GM21737 (cell line): ENCODE data around the gene MDFI.

Experiments
- ATAC-seq: cut with Tn5 transposase; IDR thresholded peaks from one replicate; pipeline ENCODE4 v1.9.1; 2021; ENCODE audit warnings: mild to moderate bottlenecking, moderate library complexity; ENCODE audit not compliant: unreplicated experiment

The MDFI gene

DNA sequence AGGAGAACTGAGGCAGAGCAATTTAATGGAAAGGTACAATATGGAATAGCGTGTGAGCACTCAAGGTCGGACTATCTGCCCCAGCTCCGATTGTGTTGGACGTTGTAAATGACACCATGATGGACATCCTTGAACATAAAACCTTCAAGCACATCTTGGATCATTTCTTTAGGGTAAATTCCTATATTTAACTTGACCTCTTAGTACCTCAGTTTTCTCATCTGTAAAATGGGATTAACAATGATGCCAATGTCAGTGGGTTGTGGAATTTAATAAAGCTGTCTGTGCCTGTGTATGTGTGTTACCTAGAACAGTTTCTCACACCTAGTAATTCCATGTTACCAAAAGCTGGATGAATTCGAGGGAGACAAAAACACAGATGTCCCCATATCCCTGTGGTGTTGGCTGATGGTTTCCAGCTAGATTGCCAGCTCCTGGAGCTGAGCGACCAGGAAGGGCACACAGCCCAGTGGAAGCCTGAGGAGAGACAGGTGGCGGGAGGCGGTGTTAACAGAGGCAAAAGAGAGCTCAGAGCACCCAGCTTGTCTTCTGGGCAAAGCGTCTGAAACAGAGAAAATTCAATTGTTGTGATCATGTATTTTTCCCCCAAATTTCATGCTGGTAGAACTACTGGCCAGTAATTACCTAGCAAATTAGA lies 32.6 kb downstream of the MDFI start:
- ATAC-seq = no peak

DNA sequence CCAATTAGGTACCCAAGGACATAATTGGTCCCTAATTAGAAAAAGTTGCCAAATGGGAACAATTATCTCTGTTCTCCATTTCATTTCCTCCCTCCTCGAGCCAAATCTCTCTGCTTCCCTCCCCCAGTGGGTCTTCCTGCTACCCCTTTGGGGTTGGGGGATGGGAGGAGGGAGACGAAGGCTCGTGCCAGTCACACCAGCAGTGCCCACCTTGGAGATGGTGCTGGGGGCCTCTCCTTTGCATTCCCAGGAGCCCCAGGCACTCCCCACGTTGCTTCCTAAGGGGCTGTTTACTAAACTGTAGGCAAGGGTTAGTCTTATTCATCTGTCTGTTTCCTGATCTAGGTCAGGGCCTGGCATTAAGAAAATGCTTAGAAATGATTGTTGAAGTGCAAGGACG lies 33.1 kb downstream of the MDFI start:
- no peak for ATAC-seq

DNA sequence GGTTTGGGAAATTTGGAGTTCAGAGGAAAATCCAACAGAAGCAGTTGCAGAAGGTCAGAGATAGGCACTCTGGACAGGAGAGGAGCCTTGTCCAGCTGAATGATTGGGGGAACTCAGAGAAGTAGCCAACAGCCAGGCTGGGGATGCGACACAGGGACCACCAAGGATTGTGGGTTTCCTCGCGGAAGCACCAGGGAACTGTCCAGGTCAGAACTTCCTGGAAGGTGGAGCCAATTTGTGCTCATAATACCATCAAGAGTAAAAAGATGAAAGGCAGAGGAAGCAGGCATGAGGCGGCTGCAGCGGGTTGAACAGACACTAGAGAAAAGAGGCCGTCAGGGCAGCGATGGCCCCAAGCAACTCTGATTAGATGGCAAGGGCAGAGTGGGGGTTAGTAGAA lies 33.7 kb downstream of the MDFI start:
- no peak for ATAC-seq

GRCh38 chr6:41672816-41673703 lies 34.8 kb downstream of the MDFI start:
- ATAC-seq = no peak

DNA sequence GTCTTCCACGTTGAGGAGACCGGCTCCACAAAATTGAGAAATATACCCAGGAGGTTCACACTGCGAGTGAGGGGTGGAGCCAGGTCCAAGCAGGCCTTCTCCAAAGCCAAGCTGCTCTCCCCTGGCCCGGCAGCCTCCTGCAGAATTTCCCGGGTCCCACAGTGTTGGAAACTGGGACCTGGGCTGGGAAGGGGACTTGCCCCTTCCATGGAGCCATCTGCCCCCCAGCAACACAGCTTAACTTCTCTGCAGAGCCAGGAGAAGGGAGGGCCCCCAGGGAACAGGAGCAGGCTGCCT lies 35.4 kb downstream of the MDFI start:
- ATAC-seq = no peak

- ATAC-seq = no peak
Measured at GRCh38 chr6:41674231-41675000, 36.1 kb downstream of the MDFI start.

DNA sequence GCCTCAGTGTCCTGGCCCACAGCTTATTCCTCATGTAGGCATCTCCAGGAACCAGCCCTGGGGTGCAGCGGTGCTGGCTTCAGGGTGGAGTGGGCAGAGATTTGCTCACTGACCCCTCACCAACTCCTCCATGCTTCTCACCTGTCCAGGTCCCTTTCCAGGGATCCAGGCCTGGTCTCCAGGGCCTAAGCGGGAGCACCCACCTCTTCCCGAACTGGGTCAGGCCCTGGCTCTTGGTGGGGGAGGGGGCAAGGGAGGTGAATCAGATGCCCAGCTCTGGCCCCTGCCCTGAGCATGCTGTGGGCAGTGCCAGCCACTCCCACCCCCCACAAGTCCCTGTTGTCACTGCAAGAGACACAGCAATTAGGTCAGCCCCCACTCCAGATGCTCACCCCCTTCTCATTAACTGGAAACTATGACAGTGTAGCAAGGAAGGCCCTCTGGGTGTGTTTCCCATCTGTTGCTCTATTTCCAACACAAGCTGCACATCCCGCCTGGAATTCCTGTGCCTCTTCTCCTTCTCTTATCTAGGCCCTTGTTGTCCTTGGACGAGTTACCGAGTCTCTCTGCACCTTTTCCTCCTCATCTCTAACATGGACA lies 37.0 kb downstream of the MDFI start:
- no peak for ATAC-seq

- ATAC-seq = no peak
Measured at GRCh38 chr6:41675992-41676391, 37.7 kb downstream of the MDFI start.

DNA sequence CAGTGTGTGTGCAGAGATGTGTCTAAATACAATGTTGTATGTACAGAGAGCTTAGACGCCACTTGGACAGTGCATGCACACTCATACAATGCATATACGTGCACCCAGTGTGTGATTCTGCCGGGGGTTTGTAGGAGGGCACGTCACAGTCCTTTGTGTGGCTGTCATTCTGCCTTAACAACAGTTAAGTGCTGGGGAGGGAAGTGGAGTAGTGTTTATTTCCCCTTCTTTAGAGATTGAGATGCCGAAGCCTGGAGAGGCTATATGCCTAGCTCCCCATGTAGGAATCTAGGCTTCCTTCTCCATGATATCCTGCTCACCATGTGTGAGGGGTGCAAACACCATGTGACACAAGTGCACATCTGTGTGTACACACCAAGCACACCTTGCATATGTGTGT lies 38.2 kb downstream of the MDFI start:
- no peak for ATAC-seq

DNA sequence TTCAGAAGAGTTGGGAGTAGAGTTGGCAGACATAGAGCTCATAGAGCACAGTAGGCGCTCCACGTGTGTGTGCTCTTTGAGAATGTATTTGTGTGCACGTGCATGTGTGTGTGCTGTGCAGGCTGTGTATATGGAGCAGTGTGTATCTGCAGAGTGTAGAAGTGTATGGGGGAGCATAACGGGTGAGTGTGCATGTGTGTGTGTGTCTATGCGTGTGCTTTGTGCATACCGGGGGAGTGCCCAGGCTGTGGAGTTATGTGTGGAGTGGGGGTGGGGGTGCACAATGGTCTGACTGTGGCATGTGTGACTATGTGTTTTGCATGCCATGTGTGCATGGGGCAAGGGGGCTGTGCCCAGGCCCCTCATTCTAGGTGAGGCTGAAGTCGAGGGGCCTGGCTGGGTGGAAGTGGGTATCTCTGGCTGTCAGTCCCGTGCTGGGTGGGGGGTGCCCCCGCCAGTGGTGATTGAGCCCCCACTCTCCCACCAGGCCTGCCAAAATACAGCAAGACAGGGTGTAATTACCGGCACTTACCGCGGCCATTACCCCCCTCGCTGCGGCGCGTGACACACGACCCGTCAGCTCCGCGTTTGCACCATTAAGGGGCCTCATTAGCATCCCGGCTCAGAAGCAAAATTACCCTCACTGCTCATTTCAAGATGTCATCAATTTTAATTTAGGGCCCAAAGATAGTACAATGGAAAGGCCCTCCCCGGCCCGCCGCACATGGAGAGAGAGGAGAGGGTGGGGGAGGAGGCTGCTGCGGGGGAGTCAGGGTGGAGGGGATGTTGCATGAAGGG lies 39.1 kb downstream of the MDFI start:
- no peak for ATAC-seq

- ATAC-seq = no peak
Measured at GRCh38 chr6:41678511-41679084, 40.3 kb downstream of the MDFI start.

DNA sequence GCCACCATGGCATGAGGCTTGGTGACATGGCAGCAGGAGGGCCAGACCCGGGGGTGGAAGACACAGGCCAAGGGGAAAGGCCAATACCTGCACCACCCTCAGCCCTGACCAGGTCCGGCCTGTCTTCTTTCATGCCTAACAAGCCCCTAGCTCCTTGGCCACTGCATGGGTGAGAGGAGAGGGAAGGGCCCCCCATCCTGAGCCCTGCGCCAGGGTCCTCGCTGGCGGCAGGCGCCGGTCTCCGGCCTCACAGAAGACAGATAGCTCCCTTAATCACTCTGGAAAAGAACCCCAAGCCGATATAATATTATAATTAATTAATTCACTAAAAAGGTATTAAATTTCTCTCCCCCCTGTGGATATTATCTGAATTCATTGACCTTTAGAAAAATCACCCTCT lies 41.4 kb downstream of the MDFI start:
- ATAC-seq = no peak

- no peak for ATAC-seq
Measured at GRCh38 chr6:41680182-41680965, 42.1 kb downstream of the MDFI start.

GRCh38 chr6:41682056-41682477 lies 43.8 kb downstream of the MDFI start:
- no peak for ATAC-seq

DNA sequence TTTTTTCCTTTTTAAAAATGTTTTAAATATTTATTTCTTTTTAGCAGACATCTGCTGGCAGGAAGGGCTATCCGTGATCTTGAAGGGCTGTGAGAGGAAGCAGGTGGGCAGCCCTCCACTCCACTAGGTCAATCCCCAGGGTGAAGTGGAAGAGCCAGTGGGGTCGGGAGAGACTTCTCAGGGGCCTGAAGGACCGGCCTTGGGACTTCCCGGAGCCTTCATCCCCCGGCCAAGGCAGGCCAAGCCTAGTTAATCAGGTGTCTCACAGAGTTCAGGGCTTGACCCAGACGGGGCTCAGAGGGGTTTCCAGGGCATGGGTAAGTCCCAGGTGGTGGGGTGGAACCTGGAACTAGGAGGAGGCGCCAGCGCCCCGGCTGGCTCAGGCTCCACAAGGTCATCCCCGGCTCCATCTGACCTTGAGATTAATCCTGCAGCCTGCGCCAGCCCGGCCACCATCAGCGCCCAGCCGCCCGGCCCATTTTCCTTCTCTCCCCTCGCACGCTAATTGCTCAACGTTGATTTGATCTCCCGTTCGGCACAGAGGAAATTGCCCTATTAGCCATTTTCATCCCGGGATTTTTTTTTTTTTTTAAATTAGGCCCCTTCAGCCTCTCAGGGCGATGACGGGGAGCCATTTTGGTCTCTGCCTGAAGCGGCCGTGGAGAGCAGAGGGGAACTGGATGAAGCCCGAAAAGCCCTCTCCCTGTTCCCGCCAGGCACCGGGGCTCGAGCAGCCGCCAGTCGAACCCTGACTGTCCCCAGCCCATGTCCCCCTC lies 44.4 kb downstream of the MDFI start:
- no peak for ATAC-seq

DNA sequence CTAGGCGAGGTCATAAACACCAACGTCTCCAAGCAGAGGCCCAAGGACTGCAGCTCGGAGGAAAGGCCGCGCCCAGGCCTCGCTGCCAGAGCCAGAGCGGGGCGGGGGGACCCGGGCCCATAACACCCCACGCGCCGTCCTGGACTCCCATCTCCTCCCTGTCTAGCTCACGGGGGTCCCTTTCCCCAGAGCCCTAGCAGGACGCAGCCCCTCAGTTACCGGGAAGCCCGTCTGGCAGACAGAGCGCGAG lies 44.9 kb downstream of the MDFI start:
- no peak for ATAC-seq

DNA sequence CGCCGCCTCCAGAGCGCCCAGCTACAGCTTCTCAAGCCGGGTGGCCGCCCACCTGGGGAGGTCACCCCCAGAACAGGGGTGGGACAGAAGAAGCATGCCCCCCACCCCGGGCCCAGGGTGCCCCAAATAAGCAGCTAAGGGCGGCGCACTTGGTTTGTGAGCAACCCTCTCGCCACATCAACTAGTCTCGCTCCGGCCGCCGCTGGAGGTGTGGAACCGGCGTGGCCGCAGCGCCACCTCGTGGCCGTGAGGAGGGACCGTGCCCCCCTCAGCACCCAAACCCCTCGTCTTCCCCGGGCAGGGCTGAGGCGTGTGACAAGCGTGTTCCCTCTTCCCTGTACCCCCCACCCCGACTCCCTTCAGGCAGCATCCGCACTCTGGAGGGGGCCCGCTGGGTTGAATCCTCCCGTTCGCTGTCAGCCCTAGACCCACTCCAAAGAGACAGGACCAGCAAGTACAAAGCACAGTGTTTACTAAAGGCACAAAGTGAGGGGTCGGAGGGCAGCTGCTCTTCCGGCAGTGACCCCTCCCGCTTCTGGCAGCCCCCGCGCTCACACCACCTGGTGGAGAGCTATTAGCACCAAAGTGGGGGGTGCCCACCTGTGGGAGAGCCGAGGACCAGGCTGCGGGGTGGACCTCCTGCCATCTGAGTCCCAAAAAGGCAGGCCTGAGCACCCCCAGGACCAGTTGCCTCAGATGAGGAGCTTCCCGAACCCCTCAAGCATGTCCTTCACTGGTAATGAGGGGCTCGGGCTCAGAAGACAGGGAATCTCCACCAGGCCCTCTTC lies 45.4 kb downstream of the MDFI start:
- no peak for ATAC-seq
